Stimulated activated CD4-positive, alpha-beta T cell treated with anti-CD3 and anti-CD28 coated beads, Interleukin-1b, Interleukin-23, amount 100 ng/mL, for 48 hours (primary cell): Measurements from ENCODE around the gene KEL.

Experiments
- DNase-seq: peaks from one replicate; pipeline ENCODE4 v3.0.0-alpha.2; 2020

KEL gene

GRCh38 chr7:142961595-142961972, 579 bp downstream of the KEL start:
- DNase-seq: no peak

GRCh38 chr7:142960955-142961512, 1.1 kb downstream of the KEL start:
- DNase-seq: no peak

GRCh38 chr7:142959202-142959601, 3.0 kb downstream of the KEL start:
- no peak for DNase-seq

- DNase-seq: no peak
These were observed 4.4 kb downstream of the KEL start for GRCh38 chr7:142957723-142958122.

GRCh38 chr7:142956951-142957623, 5.1 kb downstream of the KEL start:
- DNase-seq: no peak

- DNase-seq: no peak
These were observed 7.4 kb downstream of the KEL start for GRCh38 chr7:142954680-142955268.

GRCh38 chr7:142950235-142950634, 11.9 kb downstream of the KEL start:
- DNase-seq: no peak

- no peak for DNase-seq
These were observed 13.6 kb downstream of the KEL start for GRCh38 chr7:142948603-142949002.

- DNase-seq: no peak
These were observed 17.2 kb downstream of the KEL start for GRCh38 chr7:142945001-142945400.

GRCh38 chr7:142943706-142944268, 18.4 kb downstream of the KEL start:
- DNase-seq: no peak

GRCh38 chr7:142942746-142943145, 19.4 kb downstream of the KEL start:
- no peak for DNase-seq

GRCh38 chr7:142941541-142941940, 20.6 kb downstream of the KEL start:
- no peak for DNase-seq

GRCh38 chr7:142940966-142941535, 21.1 kb downstream of the KEL start:
- DNase-seq: no peak

GRCh38 chr7:142939226-142939910, 22.8 kb downstream of the KEL start, which contains the start of gene LLCFC1:
Gene LLCFC1, plus strand, starts transcription at chr7:142939484. Its CDS starts 138 bp downstream, at chr7:142939622.
- DNase-seq: no peak

GRCh38 chr7:142938611-142939010, 23.6 kb downstream of the KEL start:
- DNase-seq: no peak

GRCh38 chr7:142935941-142936565, 26.1 kb downstream of the KEL start:
- DNase-seq: no peak

- DNase-seq: no peak
These were observed 28.1 kb downstream of the KEL start for GRCh38 chr7:142934056-142934455.

GRCh38 chr7:142933624-142934023, 28.5 kb downstream of the KEL start, which contains the start of gene TRPV5:
Gene TRPV5, minus strand, starts transcription at chr7:142933746. Its CDS starts 287 bp downstream, at chr7:142933459.
- no peak for DNase-seq

GRCh38 chr7:142933092-142933475, 29.1 kb downstream of the KEL start:
- no peak for DNase-seq

- no peak for DNase-seq
These were observed 29.6 kb downstream of the KEL start for GRCh38 chr7:142932386-142933091.

- DNase-seq: no peak
These were observed 31.9 kb downstream of the KEL start for GRCh38 chr7:142930126-142930730.

GRCh38 chr7:142927949-142928348, 34.2 kb downstream of the KEL start:
- no peak for DNase-seq
